Gastrocnemius medialis (tissue), 4 donors: ENCODE data around the gene PBX4. TPM values are rescaled to one million over a fixed set of nuclear protein-coding genes. Genes with fewer than 3 reads are reported as not detected.

Source experiments
- ATAC-seq, 2 donors: fragments of 150-250 bp; one replicate each; pipeline ENCODE4 v1.9.1; 2016
- DNase-seq, 2 donors: peaks; one replicate each; pipeline ENCODE4 v3.0.0-alpha.2; 2019
- H3K27ac ChIP-seq, 4 donors: fragments of 200-600 bp; sonication (generic); 1 replicate in 1 of 4; 2 replicates in 3 of 4; pipeline ENCODE4 v1.5.1; 2016 to 2018; ENCODE audit warnings: mild to moderate bottlenecking in 2 of 4, moderate library complexity in 1 of 4
- H3K27me3 ChIP-seq, 3 donors: fragments of 200-600 bp; sonication (generic) in 2 of 3; 1 replicate in 1 of 3; 2 replicates in 2 of 3; pipeline versions ENCODE4 v1.5.1 to v1.6.0; 2016 to 2019; ENCODE audit warnings: mild to moderate bottlenecking in 1 of 3, moderate library complexity in 1 of 3
- H3K36me3 ChIP-seq, 2 donors: fragments of 200-600 bp; sonication (generic) in 1 of 2; one replicate each; pipeline ENCODE4 v1.5.1; 2017 to 2018
- H3K4me1 ChIP-seq, 2 donors: fragments of 200-600 bp; sonication (generic) in 1 of 2; one replicate each; pipeline ENCODE4 v1.5.1; 2016 to 2017; ENCODE audit warnings: mild to moderate bottlenecking in 2 of 2
- H3K4me3 ChIP-seq, 4 donors: fragments of 200-600 bp; sonication (generic) in 3 of 4; 1 replicate in 1 of 4; 2 replicates in 3 of 4; pipeline ENCODE4 v1.5.1; 2016 to 2019; ENCODE audit warnings: mild to moderate bottlenecking in 2 of 4
- H3K9me3 ChIP-seq, 3 donors: fragments of 200-600 bp; sonication (generic) in 2 of 3; 1 replicate in 1 of 3; 2 replicates in 2 of 3; pipeline ENCODE4 v1.5.1; 2016 to 2019
- POLR2A ChIP-seq, 2 donors: fragments of 450-650 bp; IDR thresholded peaks; one replicate each; pipeline ENCODE4 v1.6.1; 2017; ENCODE audit warnings: antibody characterized with exemption in 2 of 2, mild to moderate bottlenecking in 2 of 2, moderate library complexity in 2 of 2
- in situ Hi-C, 4 donors: fragments of 200-750 bp; cut with MboI; loops; one replicate each; pipeline versions ENCODE4 v1.15.0 to v1.8.0; 2017; ENCODE audit warnings: low sequenced_read_pairs in 4 of 4
- intact Hi-C: fragments of 100-400 bp; cut with DNase I; formaldehyde crosslinking; loops from one replicate; pipeline ENCODE4 v1.15.1; 2023; ENCODE audit warnings: low total_unique reads
- total RNA-seq, 4 donors: library from RNA; depleted of rRNA; stranded (reverse); fragments of >200 nt; gene quantifications; one replicate each; pipeline versions ENCODE4 v1.1.0 to v1.2.3, GENCODE V29; 2016
- TF ChIP-seq, protein P1 (sequence below), 5 experiments: fragments of 450-650 bp in 3 of 5; fragments of 200-600 bp in 2 of 5; sonication (generic) in 2 of 5; IDR thresholded peaks in 4 of 5; conservative IDR thresholded peaks in 1 of 5; 1 replicate in 4 of 5; 2 replicates in 1 of 5; pipeline ENCODE4 v1.5.1; 2016 to 2019; ENCODE audit warnings: antibody characterized with exemption in 5 of 5, mild to moderate bottlenecking in 3 of 5, moderate library complexity in 3 of 5

The PBX4 gene
- total RNA-seq, 4 donors from 2014 or later, result not detected

DNA sequence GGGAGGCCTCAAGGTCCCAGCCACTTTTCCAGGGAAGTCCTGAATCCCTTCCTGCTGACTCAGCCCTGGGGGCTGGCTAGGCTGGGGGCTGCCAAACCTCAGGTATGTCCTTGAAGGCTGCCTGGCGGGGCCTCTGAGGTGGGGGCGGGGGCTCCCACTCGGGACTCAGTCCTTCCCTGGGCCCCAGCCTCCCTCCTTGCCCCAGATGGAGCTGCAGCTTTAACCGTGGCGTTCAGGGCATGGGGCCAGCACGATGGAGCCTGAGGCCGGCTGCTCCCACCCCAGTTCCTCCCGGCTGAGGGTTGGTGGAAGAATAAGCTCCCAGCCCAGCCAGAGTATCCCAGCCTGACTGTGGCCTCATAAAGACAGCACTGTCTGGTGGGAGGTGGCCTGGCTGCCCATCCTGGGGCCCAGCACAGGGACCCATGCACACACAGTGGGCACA is 68.0 kb downstream of the PBX4 start:
- TF ChIP-seq, protein P1, sequence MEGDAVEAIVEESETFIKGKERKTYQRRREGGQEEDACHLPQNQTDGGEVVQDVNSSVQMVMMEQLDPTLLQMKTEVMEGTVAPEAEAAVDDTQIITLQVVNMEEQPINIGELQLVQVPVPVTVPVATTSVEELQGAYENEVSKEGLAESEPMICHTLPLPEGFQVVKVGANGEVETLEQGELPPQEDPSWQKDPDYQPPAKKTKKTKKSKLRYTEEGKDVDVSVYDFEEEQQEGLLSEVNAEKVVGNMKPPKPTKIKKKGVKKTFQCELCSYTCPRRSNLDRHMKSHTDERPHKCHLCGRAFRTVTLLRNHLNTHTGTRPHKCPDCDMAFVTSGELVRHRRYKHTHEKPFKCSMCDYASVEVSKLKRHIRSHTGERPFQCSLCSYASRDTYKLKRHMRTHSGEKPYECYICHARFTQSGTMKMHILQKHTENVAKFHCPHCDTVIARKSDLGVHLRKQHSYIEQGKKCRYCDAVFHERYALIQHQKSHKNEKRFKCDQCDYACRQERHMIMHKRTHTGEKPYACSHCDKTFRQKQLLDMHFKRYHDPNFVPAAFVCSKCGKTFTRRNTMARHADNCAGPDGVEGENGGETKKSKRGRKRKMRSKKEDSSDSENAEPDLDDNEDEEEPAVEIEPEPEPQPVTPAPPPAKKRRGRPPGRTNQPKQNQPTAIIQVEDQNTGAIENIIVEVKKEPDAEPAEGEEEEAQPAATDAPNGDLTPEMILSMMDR (IDR thresholded peaks at IDR 0.05 in 4 of 5, conservative IDR thresholded peaks at IDR 0.05 in 1 of 5), result no peak
- no peak for TF ChIP-seq POLR2A (IDR thresholded peaks at IDR 0.05)
- no peak for ATAC-seq
- no peaks in the 10 kb centered on the region for H3K36me3 ChIP-seq
- H3K27me3 ChIP-seq, result peaks cover 22 to 30% (median 27%) of the 10 kb centered on the region in 3 donors
- H3K4me3 ChIP-seq, result no peak overlapping the region
- no peaks in the 10 kb centered on the region for H3K4me1 ChIP-seq
- intact Hi-C loops, result no loop called here
- in situ Hi-C loops, result no loop called here
- DNase-seq, result no peak
- no peaks in the 10 kb centered on the region for H3K9me3 ChIP-seq
- H3K27ac ChIP-seq, result no peak overlapping the region

- intact Hi-C loops, result no loop called here
- H3K36me3 ChIP-seq, result no peaks in the 10 kb centered on the region
- no peak overlapping the region for H3K4me3 ChIP-seq
- DNase-seq, result no peak
- H3K4me1 ChIP-seq, result no peaks in the 10 kb centered on the region
- ATAC-seq, result no peak
- in situ Hi-C loops, result loop anchor here in 3 of 4 donors (25.0 kb wide), 2 partner anchors 387 to 412 kb away; no protein-coding TSS in a partner anchor
- H3K9me3 ChIP-seq, result no peaks in the 10 kb centered on the region
- TF ChIP-seq, protein P1 (IDR thresholded peaks at IDR 0.05 in 4 of 5, conservative IDR thresholded peaks at IDR 0.05 in 1 of 5), result no peak
- TF ChIP-seq POLR2A (IDR thresholded peaks at IDR 0.05), result no peak
- H3K27ac ChIP-seq, result no peak overlapping the region
- peaks cover 22 to 30% (median 27%) of the 10 kb centered on the region in 3 donors for H3K27me3 ChIP-seq
These were observed 68.6 kb downstream of the PBX4 start for GRCh38 chr19:19549804-19550464.

GRCh38 chr19:19548915-19549759 is 69.3 kb downstream of the PBX4 start:
- no peak for TF ChIP-seq POLR2A (IDR thresholded peaks at IDR 0.05)
- TF ChIP-seq, protein P1 (IDR thresholded peaks at IDR 0.05 in 4 of 5, conservative IDR thresholded peaks at IDR 0.05 in 1 of 5), result no peak
- H3K27ac ChIP-seq, result no peak overlapping the region
- peaks cover 19 to 30% (median 27%) of the 10 kb centered on the region in 3 donors for H3K27me3 ChIP-seq
- intact Hi-C loops (no loop called here), in situ Hi-C loops (loop anchor here in 3 of 4 donors (25.0 kb wide), 2 partner anchors 388 to 413 kb away; no protein-coding TSS in a partner anchor)
- no peak overlapping the region for H3K4me3 ChIP-seq
- H3K9me3 ChIP-seq, result no peaks in the 10 kb centered on the region
- H3K36me3 ChIP-seq, result no peaks in the 10 kb centered on the region
- no peaks in the 10 kb centered on the region for H3K4me1 ChIP-seq
- DNase-seq (no peak), ATAC-seq (no peak)

DNA sequence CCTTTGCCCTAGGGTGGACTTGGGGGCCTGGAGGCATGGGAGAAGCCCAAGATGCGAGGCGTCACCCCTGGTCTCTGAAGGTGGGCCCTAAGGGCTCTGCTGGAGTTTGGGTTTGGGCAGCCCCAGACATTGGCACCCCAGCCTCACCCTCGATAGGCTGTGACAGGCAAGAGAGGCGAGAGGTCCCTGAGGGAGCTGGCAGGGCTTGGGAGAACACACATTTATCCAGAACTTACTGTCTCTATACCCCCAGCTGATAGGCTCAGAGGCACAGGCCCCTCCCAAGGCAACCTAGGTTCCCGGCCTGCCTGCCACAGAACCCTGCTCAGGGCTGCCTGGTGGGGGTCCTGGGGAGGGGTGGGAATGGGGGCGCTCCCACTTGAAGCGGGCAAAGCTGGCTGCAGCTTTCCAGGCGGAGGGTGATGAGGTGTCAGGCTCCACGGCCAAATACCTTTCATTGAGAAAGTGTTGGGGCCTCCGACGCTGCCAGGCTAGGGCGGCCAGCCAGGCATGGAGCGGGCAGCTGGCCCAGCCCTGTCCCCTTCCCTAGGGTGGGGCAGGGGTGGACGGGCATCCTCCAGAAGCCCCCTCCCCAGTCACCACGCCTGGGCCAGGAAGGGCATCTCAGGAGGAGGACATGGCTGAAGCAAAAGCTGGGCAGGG is 70.7 kb downstream of the PBX4 start:
- Histone ChIP-seq H3K27ac (no peak overlapping the region), H3K9me3 (no peaks in the 10 kb centered on the region), H3K4me1 (no peaks in the 10 kb centered on the region), H3K4me3 (no peak overlapping the region), H3K36me3 (no peaks in the 10 kb centered on the region), H3K27me3 (peaks cover 23 to 32% (median 27%) of the 10 kb centered on the region in 3 donors)
- ATAC-seq, result no peak
- in situ Hi-C loops (loop anchor here in 3 of 4 donors (25.0 kb wide), 2 partner anchors 389 to 414 kb away; no protein-coding TSS in a partner anchor), intact Hi-C loops (no loop called here)
- DNase-seq, result no peak
- TF ChIP-seq, protein P1 (IDR thresholded peaks at IDR 0.05 in 4 of 5, conservative IDR thresholded peaks at IDR 0.05 in 1 of 5), result no peak
- no peak for TF ChIP-seq POLR2A (IDR thresholded peaks at IDR 0.05)
